GM18909 (cell line): ENCODE measurements around the gene ACR.
"Not testable (repeated sequence)": the region's sequence is repeated elsewhere in the genome, so short reads cannot be mapped to it uniquely, and the experiment has no call there.

Experiments used
- ATAC-seq: cut with Tn5 transposase; IDR thresholded peaks from one replicate; pipeline ENCODE4 v1.9.1; 2021; ENCODE audit warnings: mild to moderate bottlenecking; ENCODE audit not compliant: unreplicated experiment, poor library complexity

The ACR gene

GRCh38 chr22:50759597-50760341, 21.8 kb downstream of the ACR start:
- not testable (repeated sequence) for ATAC-seq

GRCh38 chr22:50761829-50762228, 23.8 kb downstream of the ACR start:
- not testable (repeated sequence) for ATAC-seq

GRCh38 chr22:50764288-50764687, 26.3 kb downstream of the ACR start:
- not testable (repeated sequence) for ATAC-seq

- not testable (repeated sequence) for ATAC-seq
Measured at GRCh38 chr22:50775132-50775531, 37.1 kb downstream of the ACR start.

- ATAC-seq, result not testable (repeated sequence)
Measured at GRCh38 chr22:50777631-50778030, 39.6 kb downstream of the ACR start.

GRCh38 chr22:50780244-50780643, 42.2 kb downstream of the ACR start:
- ATAC-seq, result not testable (repeated sequence)

GRCh38 chr22:50782253-50782652, 44.2 kb downstream of the ACR start:
- ATAC-seq, result not testable (repeated sequence)

- peak; percentile 99 for ATAC-seq
Measured at GRCh38 chr22:50783033-50783879, 45.3 kb downstream of the ACR start, which contains the start of gene RABL2B. RABL2B (minus strand) TSS chr22:50783636; CDS start chr22:50782294, 1,342 bp downstream.

- ATAC-seq, result peak; percentile 28
Measured at GRCh38 chr22:50783880-50784276, 45.9 kb downstream of the ACR start.

GRCh38 chr22:50785289-50785688, 47.3 kb downstream of the ACR start:
- not testable (repeated sequence) for ATAC-seq

- not testable (repeated sequence) for ATAC-seq
Measured at GRCh38 chr22:50786936-50787335, 48.9 kb downstream of the ACR start.
